ENCODE results near the gene FAT1.

Gene FAT1

DNA sequence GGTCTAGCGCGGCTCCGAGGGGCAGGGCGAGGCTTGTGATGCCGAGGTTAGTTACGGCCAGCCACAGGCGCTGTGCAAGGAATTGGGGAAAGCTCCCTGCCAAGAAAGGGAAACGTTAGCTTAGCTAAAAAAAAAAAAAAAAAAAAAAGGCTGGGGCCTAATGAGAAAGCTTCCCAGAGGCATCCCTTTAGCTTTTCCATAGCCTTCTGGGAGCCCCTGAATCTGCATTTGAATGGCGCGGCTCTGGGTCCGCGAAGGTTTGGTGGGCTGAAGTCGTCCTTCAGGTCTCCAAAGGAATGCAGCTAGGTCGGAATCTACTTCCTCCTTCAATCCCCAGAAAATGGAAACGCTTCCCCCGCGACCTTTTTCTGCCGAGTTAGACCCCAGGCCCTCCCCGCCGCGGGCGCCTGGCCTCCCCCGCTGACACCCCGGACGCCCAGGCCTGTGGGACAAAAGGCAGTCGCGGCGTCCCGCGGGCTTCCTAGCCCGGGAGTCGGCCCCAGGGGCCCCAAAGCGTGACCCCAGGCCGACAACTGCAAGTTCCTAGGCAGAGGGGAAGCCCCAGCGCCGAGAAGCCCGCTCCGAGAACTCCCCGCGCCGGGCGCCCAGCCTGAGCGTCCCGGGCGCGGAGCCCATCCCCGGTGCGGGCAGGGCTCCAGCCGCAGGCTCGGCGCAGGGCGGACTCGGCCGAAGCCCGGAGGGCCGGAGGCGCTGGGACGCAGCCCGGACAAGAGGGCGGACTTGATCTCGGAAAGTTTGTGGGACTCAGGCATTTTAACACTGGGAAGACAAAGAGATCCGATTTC lies 605 bp upstream of the FAT1 start:
- peak; percentile 42 for DNase-seq (ENCODE audit: low spot score)

DNA sequence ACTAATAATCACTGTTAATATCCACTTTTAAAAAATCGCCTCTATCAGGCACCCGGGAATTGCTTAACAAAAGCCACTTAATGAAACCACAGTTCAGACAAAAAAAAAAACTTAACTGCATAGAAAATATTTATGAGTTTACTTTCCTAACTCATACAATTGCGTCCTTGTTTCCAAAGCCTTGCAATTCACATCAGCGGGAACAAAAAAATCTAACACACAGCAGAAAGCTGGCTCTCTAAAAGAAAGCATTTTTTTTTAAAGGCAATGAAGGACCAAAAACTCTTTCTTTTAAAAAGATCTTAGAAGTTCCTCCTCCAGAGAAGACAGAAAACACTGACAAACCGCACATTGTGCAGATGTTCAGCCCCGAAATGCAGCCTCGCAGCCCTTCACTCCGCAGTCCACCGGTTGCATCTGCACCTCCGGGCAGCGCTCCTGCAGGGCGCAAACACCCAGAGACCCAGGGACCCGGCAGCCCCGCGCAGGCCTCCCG lies 812 bp downstream of the FAT1 start:
- no peak for DNase-seq (ENCODE audit: low spot score)

DNA sequence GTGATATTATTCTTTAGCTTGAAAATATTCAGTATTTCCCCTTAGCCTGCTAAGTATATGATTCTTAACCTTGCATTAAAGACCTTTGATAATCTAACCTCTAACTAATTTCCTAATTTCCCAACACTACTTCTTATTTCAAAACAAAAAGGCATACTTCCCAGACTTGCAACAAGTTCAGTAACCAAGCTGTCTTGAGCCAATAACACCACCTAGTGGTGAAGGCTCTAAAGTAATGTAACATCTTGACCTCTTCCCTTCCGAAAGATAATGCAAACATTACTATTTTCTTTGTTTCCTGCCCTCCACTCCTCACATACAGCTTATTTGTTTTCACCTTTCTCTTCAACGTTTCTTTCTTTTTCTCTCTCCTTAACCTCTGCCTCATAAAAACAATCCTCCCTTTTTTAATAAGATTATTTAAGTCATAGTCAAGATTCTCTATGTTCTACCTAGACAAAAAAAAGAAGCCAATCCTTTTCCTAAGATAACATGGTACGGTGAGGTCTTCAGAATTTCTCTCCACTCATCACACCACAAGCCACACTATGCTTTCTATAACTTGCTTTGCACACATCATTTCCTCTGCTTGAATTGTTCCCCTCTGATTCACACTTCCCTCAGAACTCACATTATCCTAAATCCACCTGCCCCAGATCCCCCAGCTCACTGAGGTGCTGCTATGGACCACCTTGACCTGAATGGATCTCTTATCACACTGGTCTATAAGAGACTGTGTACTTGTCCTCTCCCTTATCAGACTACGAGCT lies 3.5 kb downstream of the FAT1 start:
- DNase-seq (ENCODE audit: low spot score), result no peak

DNA sequence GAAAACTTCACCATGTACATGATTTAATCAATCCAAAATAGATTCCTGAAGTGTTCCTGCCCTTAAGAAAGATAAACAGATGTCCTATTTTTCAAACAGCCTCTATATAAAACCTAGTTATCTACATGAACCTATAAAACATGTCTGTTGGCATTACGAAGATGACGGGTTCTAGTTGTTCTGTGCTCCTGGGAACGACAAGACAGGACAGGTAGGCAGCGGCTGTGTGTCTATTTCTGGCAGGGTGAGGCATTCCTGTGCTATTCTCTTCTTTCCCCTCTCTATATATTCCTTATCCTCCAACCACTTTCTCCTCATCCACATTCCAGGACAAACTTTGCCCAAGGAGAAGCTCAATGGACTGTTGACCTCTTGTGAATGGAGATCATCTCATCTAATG lies 6.1 kb downstream of the FAT1 start:
- no peak for DNase-seq (ENCODE audit: low spot score)

DNA sequence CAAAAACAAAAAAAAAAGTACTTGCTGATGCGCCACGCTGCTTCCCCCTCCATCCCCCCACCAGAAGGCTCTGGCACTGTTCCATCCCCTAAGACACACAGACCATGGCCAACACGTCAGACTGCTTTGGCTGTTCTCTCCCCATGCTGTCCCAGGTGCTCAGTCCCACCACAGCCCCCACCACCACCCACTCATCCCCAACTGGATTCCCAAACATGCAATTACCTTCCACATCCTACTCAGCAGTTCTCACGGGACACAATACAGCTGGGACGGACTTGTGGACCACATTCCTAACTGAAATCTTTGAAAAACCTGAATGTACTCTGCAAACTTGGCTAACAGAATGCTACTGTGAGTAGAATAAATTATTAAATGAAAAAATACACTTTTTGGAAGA lies 8.6 kb downstream of the FAT1 start:
- DNase-seq (ENCODE audit: low spot score), result no peak

DNA sequence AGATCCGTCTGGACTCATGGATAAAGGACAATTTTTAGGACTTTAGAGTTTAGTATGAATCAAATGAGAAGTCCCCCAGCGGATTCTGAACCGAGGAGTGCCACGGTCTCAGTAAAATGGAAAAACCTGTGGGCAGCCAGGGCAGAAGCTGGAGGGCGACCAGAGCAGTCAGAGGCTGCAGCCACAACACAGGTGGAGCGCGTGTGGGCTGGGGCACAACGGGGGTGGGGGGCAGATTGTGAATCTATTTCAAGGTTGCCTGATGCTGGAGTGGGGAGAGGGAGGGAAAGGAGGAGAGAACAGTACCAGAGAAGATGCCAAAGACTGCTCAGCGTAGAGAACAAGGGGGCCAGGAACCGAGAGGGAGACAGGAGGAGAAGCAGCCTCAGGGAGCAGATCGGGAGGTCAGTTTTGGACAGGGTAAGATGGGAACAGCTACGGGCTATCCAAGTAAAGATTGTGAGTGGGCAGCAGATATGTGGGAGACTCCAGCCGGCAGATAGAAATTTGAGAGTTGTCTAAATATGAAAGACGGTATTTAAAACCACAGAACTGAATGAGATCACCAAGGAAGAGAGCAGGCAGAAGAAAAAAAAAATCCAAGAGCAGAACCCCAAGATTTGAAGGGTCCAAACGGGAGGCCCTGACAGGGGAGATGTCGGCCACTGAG lies 9.5 kb downstream of the FAT1 start:
- DNase-seq (ENCODE audit: low spot score), result no peak

DNA sequence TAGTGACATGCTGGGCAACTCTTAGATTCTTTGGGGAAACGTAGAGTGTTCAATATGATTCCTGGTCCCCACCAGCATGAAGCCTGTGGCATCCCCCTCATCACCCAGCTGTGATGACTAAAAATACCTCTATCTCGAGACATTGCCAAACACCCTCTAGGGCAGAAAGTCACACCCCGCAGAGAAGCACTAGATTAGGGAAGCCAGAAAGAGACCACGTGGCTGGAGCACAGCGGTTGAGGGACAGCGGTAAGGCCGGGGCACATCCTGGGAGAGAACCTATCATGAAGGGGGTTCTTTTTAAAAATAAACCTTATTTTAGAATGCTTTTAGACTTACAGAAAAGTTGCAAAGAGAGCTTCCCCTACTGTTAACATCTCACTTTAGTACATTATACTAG lies 11.0 kb downstream of the FAT1 start:
- no peak for DNase-seq (ENCODE audit: low spot score)

DNA sequence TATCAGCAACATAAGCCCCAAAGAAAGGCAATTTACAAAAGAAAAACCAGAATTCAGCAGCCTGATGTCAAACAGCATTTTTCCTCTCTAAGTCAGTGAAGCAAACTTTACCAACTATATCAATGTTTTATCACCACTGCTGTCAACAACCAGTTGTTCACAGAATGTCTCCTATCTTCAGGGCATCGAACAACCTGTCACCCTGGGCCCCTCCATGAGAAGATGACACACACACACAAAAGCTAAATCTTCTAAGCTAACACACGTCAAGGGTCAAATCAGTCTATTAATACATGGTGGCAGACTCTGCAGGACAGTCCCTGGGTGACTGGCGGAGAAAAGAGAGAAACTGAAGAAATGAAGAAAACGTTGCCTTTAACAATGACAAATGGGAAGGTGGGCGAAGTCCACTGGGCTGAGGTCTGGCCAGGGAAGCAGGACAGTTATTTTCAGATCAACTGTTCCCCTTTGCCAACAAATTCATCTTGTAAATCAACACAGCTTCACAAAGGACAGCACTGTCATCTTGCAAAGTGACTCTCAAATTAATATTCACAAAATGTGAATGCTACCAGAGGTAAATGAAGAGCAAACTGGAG lies 13.0 kb downstream of the FAT1 start:
- no peak for DNase-seq (ENCODE audit: low spot score)

DNA sequence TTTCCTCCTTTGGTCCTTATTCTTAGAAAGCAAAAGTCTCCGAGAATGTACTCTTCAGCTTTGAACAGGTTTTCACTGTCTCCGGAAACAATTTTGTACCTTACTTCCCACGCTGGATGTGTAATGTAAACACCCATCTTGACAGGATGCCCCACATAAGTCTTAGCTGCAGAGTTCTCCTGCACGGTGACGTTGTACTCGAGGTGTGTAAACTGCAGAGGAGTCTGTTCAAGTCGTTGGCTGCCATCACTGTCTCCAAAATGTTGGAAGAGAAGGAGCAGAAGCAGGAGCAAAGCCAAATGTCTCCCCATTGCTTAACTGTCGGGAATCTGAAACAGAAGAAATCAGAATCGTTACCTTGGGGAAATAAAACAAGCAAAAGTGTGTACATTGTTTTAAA lies 14.1 kb downstream of the FAT1 start:
- no peak for DNase-seq (ENCODE audit: low spot score)

DNA sequence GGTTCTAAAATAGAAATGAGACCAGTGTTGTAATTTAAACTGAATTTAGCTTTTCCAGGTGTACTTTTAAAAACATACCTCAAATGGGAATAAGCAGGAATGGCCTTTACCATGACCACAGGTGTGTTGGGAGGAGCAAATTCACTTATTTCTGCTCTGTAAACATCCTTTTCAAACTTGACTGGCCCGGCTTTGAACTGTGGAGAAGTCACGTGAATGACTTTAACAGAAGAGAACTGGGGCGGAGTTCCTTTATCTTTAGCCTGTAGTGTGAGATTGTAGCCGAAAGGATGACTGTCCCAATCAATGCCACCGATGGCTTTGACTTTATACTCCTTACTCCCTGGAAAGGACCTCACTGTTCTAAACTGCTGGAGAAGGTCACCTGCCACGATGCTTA lies 15.1 kb downstream of the FAT1 start:
- no peak for DNase-seq (ENCODE audit: low spot score)

DNA sequence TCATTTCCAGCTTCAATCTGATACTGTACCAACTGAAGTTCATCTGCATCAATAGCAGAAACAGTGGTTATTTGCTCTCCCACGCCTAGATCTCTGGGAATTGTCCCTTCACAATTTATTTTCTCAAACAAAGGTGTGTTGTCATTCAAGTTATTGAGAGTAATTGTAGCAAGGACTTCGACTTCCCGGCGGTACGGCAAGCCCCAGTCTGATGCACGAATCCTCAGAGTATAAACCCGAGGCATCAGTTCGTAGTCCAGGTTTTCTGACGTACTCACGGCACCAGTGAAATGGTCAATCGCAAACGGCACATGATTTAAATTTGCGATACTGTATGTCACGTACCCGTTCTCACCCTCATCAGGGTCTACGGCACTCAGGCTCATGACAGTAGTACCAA lies 15.7 kb downstream of the FAT1 start:
- no peak for DNase-seq (ENCODE audit: low spot score)

DNA sequence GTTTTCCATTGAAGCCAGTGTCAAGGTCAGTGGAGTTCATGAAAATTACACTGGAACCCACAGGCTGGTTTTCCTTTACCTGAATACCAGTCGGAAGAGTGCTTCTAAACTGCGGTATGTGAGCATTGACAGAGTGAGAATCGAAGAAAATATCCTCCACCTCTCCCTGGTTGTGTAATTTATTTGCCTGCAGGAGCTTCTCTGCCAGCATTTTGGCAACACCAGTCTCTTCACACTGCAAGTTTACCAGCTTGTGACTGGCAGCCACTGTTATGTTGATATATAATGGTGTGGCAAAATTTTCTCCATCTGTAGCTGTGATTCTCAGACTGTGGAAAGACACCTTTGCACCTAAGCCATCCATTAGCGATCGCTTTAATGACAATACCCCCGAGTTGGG lies 16.1 kb downstream of the FAT1 start:
- DNase-seq (ENCODE audit: low spot score), result no peak

DNA sequence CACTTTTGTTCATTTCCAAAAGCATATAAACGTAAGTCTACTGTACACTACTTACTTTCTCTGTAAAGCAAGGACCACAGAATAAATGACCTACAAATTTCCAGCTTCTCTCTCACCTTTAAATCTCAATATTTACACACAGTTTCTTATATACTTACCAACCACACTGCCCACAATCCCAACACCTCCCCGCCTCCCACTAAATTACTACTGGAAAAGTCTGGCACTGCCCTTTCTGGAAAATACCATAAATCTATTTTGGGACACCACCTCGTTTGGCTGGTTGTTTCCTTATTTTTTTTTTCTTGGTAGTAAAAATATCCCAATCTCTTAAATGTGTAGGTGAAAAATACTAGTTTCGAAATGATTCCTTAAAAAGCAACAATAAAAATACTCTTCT lies 19.6 kb downstream of the FAT1 start:
- DNase-seq (ENCODE audit: low spot score), result no peak

DNA sequence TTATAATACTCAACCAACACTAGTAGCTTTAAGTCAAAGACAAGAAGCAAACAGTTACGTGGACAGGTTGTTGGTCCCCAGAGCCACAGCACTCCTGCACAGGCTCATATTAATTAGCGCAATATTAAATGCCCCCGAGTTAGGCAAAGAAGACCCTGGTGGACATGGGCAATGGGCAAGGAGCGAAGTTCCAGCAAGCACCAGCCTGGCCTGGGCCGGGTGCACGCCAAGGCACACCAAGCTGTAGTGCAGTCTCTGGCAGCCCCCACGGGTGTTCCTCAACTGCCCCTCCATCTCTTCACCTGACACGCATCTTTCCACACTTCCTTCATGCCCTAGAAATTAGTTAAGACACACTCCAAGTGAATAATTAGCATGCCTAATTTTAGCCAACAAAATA lies 20.1 kb downstream of the FAT1 start:
- DNase-seq (ENCODE audit: low spot score), result no peak

DNA sequence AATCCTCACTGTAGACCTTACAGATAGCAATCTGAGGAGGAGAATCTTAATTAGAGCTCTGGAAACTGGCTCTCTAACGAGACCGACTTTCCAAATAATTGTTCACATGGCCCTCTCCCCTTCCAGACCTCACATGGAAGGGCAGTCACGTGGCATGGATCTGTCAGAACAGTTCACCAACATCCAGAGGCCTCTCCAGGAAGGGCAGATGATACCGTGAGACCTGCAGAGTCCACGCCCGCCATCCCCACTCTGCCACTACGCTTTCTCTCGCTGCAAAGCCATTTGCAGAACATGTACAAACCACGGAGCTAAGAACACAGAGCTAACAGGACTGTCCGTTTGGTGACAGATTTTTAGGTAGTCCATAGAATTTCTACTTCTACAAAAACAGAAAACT lies 20.7 kb downstream of the FAT1 start:
- DNase-seq (ENCODE audit: low spot score), result no peak

DNA sequence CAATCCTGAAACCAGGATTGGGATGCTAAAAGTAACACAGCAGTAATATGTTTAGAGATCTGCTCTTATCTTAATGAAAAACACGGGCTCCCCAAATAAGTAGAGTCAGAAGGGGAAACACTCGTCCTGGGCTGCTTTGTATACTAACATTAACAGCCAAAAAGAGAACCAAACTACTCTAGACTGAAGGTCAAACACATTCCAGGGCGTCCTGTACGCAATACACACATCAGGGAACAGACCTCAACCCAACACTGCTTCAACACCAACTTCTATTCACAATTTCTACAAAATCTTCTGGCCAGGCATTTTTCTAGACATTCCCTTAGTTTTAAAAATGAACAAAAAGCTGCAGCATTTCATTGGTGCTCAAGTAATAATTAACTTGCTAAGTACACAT lies 21.4 kb downstream of the FAT1 start:
- DNase-seq (ENCODE audit: low spot score), result no peak

DNA sequence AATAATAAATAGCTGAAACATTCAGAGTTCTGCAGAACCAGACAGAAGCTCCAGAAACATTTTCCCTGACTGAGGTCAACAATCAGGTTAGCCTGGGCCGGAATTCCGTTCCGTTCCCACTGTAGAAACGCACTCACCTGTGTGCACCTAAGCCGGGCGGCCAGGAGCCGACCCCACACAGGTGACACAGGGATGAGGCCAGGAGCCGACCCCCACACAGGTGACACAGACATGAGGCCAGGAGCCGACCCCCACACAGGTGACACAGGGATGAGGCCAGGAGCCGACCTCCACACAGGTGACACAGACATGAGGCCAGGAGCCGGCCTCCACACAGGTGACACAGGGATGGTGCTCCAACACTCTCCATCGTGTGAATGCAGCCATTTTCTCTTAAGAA lies 21.9 kb downstream of the FAT1 start:
- no peak for DNase-seq (ENCODE audit: low spot score)

DNA sequence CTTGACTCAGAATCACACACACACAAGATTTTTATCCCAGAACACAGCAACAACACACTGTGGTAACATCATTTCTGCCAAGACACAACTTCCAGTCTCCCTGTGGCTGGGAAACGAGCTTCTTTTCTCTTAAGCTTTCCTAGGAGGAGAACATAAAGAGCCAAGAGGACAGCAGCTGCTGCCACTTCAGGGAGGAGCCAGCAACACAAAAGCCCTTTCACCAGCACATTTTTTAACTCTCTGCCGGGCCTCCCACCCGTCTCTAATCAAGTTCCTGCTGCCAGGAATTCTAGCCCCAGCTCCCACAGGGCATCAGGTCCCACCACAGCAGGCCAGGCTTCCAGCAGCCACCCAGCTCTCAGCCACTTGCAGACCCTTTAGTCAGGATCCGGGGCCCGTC lies 22.4 kb downstream of the FAT1 start:
- DNase-seq (ENCODE audit: low spot score), result no peak

DNA sequence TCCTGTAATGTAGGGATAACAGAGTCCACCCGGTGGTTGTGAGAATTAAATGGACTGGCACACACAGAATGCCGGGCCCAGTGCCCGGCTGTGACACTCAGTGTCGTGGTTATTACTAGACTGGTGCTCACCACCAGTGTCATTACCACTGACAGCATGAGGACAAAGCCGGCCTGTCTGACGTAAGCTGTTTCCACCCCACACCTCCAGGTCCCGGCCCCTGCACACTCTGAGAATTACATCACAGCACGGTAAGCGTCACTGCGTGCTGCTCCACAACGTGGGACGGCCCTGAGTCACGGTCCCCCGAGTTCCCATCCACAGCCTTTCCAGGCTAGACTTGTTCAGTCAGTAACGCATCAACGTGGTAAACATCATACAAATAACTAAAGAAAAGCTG lies 22.9 kb downstream of the FAT1 start:
- no peak for DNase-seq (ENCODE audit: low spot score)

DNA sequence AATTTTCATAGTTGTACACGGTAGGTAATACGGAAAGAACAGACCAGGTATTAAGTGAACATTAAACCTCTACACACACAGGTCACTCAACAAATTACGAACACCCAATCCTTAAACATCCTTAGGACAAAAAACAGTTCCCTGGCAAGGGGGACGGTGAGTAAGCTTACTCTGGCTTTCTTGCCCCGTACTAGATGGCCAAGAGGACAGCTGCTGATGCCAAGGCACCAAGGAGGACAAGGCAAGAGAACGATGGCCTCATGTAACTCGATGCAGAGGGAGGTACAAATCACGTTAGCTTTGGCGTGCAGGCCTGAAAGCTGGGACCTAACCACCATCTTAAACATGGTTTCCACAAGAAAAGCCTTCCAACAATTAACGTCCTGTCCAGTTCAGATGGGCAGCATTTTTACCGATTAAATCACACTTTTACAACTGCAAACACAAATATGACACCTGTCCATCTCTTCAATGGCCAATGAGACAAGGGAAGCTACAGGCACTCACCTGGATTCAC lies 23.7 kb downstream of the FAT1 start:
- DNase-seq (ENCODE audit: low spot score), result no peak

DNA sequence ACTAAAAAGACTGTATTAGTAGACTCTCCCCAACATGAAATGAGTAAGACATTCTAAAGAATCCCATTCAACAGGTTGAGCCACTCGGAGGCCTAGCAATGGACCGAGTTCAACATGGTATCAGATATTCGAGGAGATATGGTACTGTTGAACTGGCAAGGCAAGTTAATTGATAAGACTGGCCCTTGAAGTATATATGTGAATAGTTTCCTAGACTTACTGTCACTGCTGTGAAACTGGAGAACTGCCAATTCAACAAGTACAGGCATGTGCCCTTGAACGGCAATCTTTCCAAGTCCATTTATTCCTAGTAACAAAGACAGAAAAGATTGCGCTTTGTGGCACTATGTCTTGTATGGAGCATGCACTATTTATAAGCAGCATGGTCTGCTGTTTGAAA lies 24.4 kb downstream of the FAT1 start:
- DNase-seq (ENCODE audit: low spot score), result no peak

DNA sequence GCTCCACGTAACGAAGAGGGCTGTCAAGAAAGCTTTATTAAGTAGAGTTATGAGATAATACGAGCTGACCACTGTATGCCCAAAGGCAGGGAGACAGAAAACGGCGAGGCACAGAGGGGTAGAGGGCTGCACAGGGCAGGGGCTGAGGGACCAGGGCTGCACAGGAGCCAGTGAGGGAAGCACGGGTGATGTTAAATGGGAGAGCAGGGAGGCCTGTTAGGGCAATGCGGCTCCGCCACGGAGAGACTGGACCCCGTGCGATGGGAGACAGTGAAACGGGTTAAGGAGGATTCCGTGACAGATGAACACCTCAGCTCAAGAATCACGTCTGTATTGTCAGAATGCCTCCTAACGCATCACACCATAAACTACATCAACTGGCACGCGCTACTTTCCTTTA lies 25.1 kb downstream of the FAT1 start:
- no peak for DNase-seq (ENCODE audit: low spot score)

Measured in putamen (tissue), 1 donor.